Muscle of leg (tissue), 11 donors: Measurements from ENCODE around the gene FIGNL2. TPM values are rescaled to one million over a fixed set of nuclear protein-coding genes. Genes with fewer than 3 reads are reported as not detected.

ENCODE experiments used
- DNase-seq: peaks from one replicate; pipeline ENCODE4 v3.0.0; 2013
- H3K27ac ChIP-seq: one replicate; pipeline ENCODE4 v1.5.1; 2013; ENCODE audit warnings: mild to moderate bottlenecking, low read length, control low read depth
- H3K27me3 ChIP-seq: one replicate; pipeline ENCODE4 v1.6.1; 2013; ENCODE audit warnings: low read length; ENCODE audit not compliant: control insufficient read depth, insufficient read depth
- H3K36me3 ChIP-seq: one replicate; pipeline ENCODE4 v1.6.1; 2013; ENCODE audit warnings: low read length; ENCODE audit not compliant: control insufficient read depth, insufficient read depth
- H3K4me1 ChIP-seq: one replicate; pipeline ENCODE4 v1.6.1; 2013; ENCODE audit warnings: low read length; ENCODE audit not compliant: control insufficient read depth, insufficient read depth
- H3K4me3 ChIP-seq: one replicate; pipeline ENCODE4 v1.5.1; 2013; ENCODE audit warnings: low read length, control low read depth
- H3K9me3 ChIP-seq: replicated peaks from 2 replicates; pipeline ENCODE4 v1.6.1; 2013; ENCODE audit warnings: low read depth, low read length; ENCODE audit not compliant: control insufficient read depth
- WGBS: methylation state at CpG from one replicate; pipeline ENCODE4 v1.1.5; 2013; ENCODE audit warnings: missing lambda C conversion rate; ENCODE audit not compliant: insufficient coverage; 5-methylcytosine and 5-hydroxymethylcytosine counted together
- polyA plus RNA-seq, 8 donors: library from polyadenylated mRNA; unstranded; fragments of 120-200 nt; gene quantifications; one replicate each; pipeline versions ENCODE4 v1.2.1 to v1.2.3, GENCODE V29; 2013; ENCODE audit warnings: inconsistent platforms in 1 of 8, low replicate concordance in 1 of 8; ENCODE audit not compliant: insufficient read length in 8 of 8, insufficient read depth in 1 of 8
- total RNA-seq: library from RNA; stranded (reverse); fragments of 120-200 nt; gene quantifications from one replicate; pipeline ENCODE4 v1.2.4, GENCODE V29; 2013

FIGNL2 gene
- total and polyA plus RNA-seq, 9 donors, result 0.90 to 1.7 (median 1.5) TPM

- no peak overlapping the region for H3K4me3 ChIP-seq
- DNase-seq, result no peak
- H3K4me1 ChIP-seq, result peaks cover 49% of the 10 kb centered on the region
- no peaks in the 10 kb centered on the region for H3K36me3 ChIP-seq
- no peaks in the 10 kb centered on the region for H3K9me3 ChIP-seq
- peak overlapping the region; percentile 51 for H3K27ac ChIP-seq
- peaks cover 63% of the 10 kb centered on the region for H3K27me3 ChIP-seq
- whole genome bisulfite sequencing, result 57% methylated on average over 10 of the region's 15 CpGs
Measured at GRCh38 chr12:51846271-51846691, 2.2 kb downstream of the FIGNL2 start.

- 24% methylated on average over 7 of the region's 7 CpGs for WGBS
- Histone ChIP-seq H3K36me3 (no peaks in the 10 kb centered on the region), H3K9me3 (no peaks in the 10 kb centered on the region), H3K4me1 (peaks cover 49% of the 10 kb centered on the region), H3K27me3 (peaks cover 60% of the 10 kb centered on the region), H3K27ac (no peak overlapping the region), H3K4me3 (no peak overlapping the region)
- DNase-seq, result peak; percentile 43
Measured at GRCh38 chr12:51845482-51845881, 3.0 kb downstream of the FIGNL2 start.

- DNase-seq, result no peak
- H3K4me1 ChIP-seq, result peaks cover 42% of the 10 kb centered on the region
- no peaks in the 10 kb centered on the region for H3K36me3 ChIP-seq
- 73% methylated on average over 3 of the region's 4 CpGs for WGBS
- H3K27me3 ChIP-seq, result peaks cover 55% of the 10 kb centered on the region
- no peaks in the 10 kb centered on the region for H3K9me3 ChIP-seq
- H3K4me3 ChIP-seq, result no peak overlapping the region
- no peak overlapping the region for H3K27ac ChIP-seq
Measured at GRCh38 chr12:51844854-51845253, 3.7 kb downstream of the FIGNL2 start.

GRCh38 chr12:51841727-51842126 is 6.8 kb downstream of the FIGNL2 start:
- H3K9me3 ChIP-seq, result no peaks in the 10 kb centered on the region
- 13% methylated on average over 3 of the region's 6 CpGs for WGBS
- DNase-seq, result peak; percentile 81
- H3K4me3 ChIP-seq, result no peak overlapping the region
- H3K36me3 ChIP-seq, result no peaks in the 10 kb centered on the region
- no peak overlapping the region for H3K27ac ChIP-seq
- peaks cover 45% of the 10 kb centered on the region for H3K27me3 ChIP-seq
- peaks cover 50% of the 10 kb centered on the region for H3K4me1 ChIP-seq

- H3K27me3 ChIP-seq, result peaks cover 40% of the 10 kb centered on the region
- DNase-seq, result no peak
- H3K36me3 ChIP-seq, result no peaks in the 10 kb centered on the region
- no peaks in the 10 kb centered on the region for H3K9me3 ChIP-seq
- H3K4me1 ChIP-seq, result peaks cover 49% of the 10 kb centered on the region
- H3K4me3 ChIP-seq, result no peak overlapping the region
- no peak overlapping the region for H3K27ac ChIP-seq
- WGBS, result no CpG with 5 or more reads among the region's 6 CpGs
Measured at GRCh38 chr12:51840966-51841365, 7.6 kb downstream of the FIGNL2 start.

GRCh38 chr12:51839310-51839947 is 9.1 kb downstream of the FIGNL2 start:
- Histone ChIP-seq H3K4me3 (no peak overlapping the region), H3K9me3 (no peaks in the 10 kb centered on the region), H3K36me3 (no peaks in the 10 kb centered on the region), H3K4me1 (peaks cover 49% of the 10 kb centered on the region), H3K27me3 (peaks cover 32% of the 10 kb centered on the region), H3K27ac (no peak overlapping the region)
- no peak for DNase-seq
- 59% methylated on average over 5 of the region's 5 CpGs for WGBS

GRCh38 chr12:51838762-51839161 is 9.8 kb downstream of the FIGNL2 start:
- H3K27me3 ChIP-seq, result peaks cover 36% of the 10 kb centered on the region
- H3K9me3 ChIP-seq, result no peaks in the 10 kb centered on the region
- H3K27ac ChIP-seq, result no peak overlapping the region
- H3K4me1 ChIP-seq, result peaks cover 53% of the 10 kb centered on the region
- 49% methylated on average over 3 of the region's 4 CpGs for WGBS
- H3K36me3 ChIP-seq, result no peaks in the 10 kb centered on the region
- H3K4me3 ChIP-seq, result no peak overlapping the region
- no peak for DNase-seq

- peaks cover 32% of the 10 kb centered on the region for H3K27me3 ChIP-seq
Measured at GRCh38 chr12:51838036-51838435, 10.5 kb downstream of the FIGNL2 start.

GRCh38 chr12:51837286-51837685 is 11.2 kb downstream of the FIGNL2 start:
- Histone ChIP-seq H3K4me1 (peaks cover 61% of the 10 kb centered on the region), H3K27me3 (peaks cover 37% of the 10 kb centered on the region)
- WGBS, result 22% methylated on average over 5 of the region's 7 CpGs

More at GRCh38 chr12:51838036-51838435, 10.5 kb downstream of the FIGNL2 start:
- Histone ChIP-seq H3K4me1 (peaks cover 59% of the 10 kb centered on the region), H3K9me3 (no peaks in the 10 kb centered on the region), H3K27ac (no peak overlapping the region), H3K4me3 (no peak overlapping the region), H3K36me3 (no peaks in the 10 kb centered on the region)
- DNase-seq, result no peak
- no CpG with 5 or more reads among the region's 4 CpGs for WGBS

GRCh38 chr12:51836827-51837173 is 11.7 kb downstream of the FIGNL2 start:
- peaks cover 36% of the 10 kb centered on the region for H3K27me3 ChIP-seq
- H3K4me3 ChIP-seq, result no peak overlapping the region
- DNase-seq, result no peak
- H3K27ac ChIP-seq, result no peak overlapping the region
- peaks cover 57% of the 10 kb centered on the region for H3K4me1 ChIP-seq
- no CpG with 5 or more reads among the region's 6 CpGs for WGBS
- H3K36me3 ChIP-seq, result no peaks in the 10 kb centered on the region
- H3K9me3 ChIP-seq, result no peaks in the 10 kb centered on the region

More at GRCh38 chr12:51837286-51837685, 11.2 kb downstream of the FIGNL2 start:
- Histone ChIP-seq H3K4me3 (no peak overlapping the region), H3K36me3 (no peaks in the 10 kb centered on the region), H3K9me3 (no peaks in the 10 kb centered on the region), H3K27ac (no peak overlapping the region)
- DNase-seq, result no peak
